Right cardiac atrium (tissue), 5 donors: ENCODE measurements around the gene KLK4. TPM values are rescaled to one million over a fixed set of nuclear protein-coding genes. Genes with fewer than 3 reads are reported as not detected.

Source experiments
- ATAC-seq, 2 donors: fragments of 200-7000 bp; cut with Tn5 transposase; one replicate each; pipeline versions ENCODE4 v1.8.0 to v1.9.1; 2020; ENCODE audit warnings: moderate library complexity in 2 of 2, mild to moderate bottlenecking in 1 of 2
- DNase-seq, 3 donors: peaks; one replicate each; pipeline ENCODE4 v3.0.0-alpha.2; 2020
- H3K27ac ChIP-seq: one replicate; pipeline ENCODE4 v1.5.1; 2013; ENCODE audit warnings: mild to moderate bottlenecking, low read length, control low read depth, moderate library complexity
- H3K27me3 ChIP-seq: one replicate; pipeline ENCODE4 v1.6.1; 2013; ENCODE audit not compliant: control insufficient read depth, insufficient read depth
- H3K4me1 ChIP-seq: one replicate; pipeline ENCODE4 v1.6.1; 2013; ENCODE audit warnings: low read length; ENCODE audit not compliant: control insufficient read depth, insufficient read depth
- H3K4me3 ChIP-seq: one replicate; pipeline ENCODE4 v1.5.1; 2013; ENCODE audit warnings: low read length, control low read depth
- H3K9me3 ChIP-seq: one replicate; pipeline ENCODE4 v1.6.1; 2013; ENCODE audit warnings: low read length; ENCODE audit not compliant: control insufficient read depth
- WGBS: extraction: QIAGEN DNeasy Blood & Tissue Kit; methylation state at CpG from one replicate; pipeline ENCODE4 v1.1.7; 2013; 5-methylcytosine and 5-hydroxymethylcytosine counted together
- intact Hi-C, 4 donors: fragments of 100-400 bp; cut with DNase I; formaldehyde crosslinking; loops; one replicate each; pipeline versions ENCODE4 v1.11.0 to v1.14.0; 2022 to 2023
- polyA plus RNA-seq: library from polyadenylated mRNA; stranded (reverse); fragments of 200-250 nt; gene quantifications from one replicate; pipeline ENCODE4 v1.2.3, GENCODE V29; 2013
- total RNA-seq, 4 donors: library from RNA; stranded (reverse); fragmentation: NEBNext Ultra II Directional; extraction: Animal tissue kit (Norgen Biotek cat#: 25700); gene quantifications; one replicate each; pipeline ENCODE4 v1.2.1, GENCODE V29; 2021
- donor health status: healthy with polysubstance abuse.
- donor health status: DM: no; HTN: yes; CAD: no.
- donor health status: DM: no; HTN: no; CAD: no.
- donor health status: DM: no; HTN: yes; CAD: no; lungs with severe emphysema.
- donor health status: DM: yes; HTN: yes; CAD: no.

Gene KLK4
- total and polyA plus RNA-seq, 5 donors = not detected

DNA sequence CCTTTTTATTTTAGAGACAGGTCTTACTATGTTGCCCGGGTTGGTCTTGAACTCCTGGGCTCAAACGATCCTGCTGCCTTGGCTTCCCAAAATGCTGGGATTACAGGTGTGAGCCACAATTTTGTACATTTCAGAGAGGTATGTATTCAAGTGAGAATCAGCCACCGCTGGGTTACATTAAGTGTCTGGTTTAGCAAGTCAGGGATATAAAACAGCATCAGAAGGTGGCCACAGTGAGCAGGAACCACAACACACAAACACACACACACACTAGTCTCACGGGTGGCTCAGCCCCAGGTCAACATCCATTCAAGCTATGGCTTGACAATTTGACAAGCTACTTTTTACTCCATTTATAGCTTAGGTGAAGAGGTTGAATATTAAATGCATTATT lies 21.5 kb upstream of the KLK4 start:
- Histone ChIP-seq H3K4me3 (no peak overlapping the region), H3K27ac (no peak overlapping the region), H3K9me3 (no peaks in the 10 kb centered on the region), H3K27me3 (no peaks in the 10 kb centered on the region), H3K4me1 (no peaks in the 10 kb centered on the region)
- intact Hi-C loops = loop anchor here in 2 of 4 donors (10.0 kb wide), 1 partner anchor 162 kb away; no protein-coding TSS in a partner anchor
- ATAC-seq (no peak), DNase-seq (no peak)
- 68% methylated on average over 4 of the region's 4 CpGs for WGBS

GRCh38 chr19:50932018-50932689 lies 21.0 kb upstream of the KLK4 start:
- H3K4me3 ChIP-seq = no peak overlapping the region
- ATAC-seq (no peak), DNase-seq (no peak)
- 83% methylated on average over 11 of the region's 11 CpGs for WGBS
- H3K27ac ChIP-seq = no peak overlapping the region
- no peaks in the 10 kb centered on the region for H3K4me1 ChIP-seq
- H3K9me3 ChIP-seq = no peaks in the 10 kb centered on the region
- intact Hi-C loops = loop anchor here in 2 of 4 donors (10.0 kb wide), 1 partner anchor 163 kb away; no protein-coding TSS in a partner anchor
- no peaks in the 10 kb centered on the region for H3K27me3 ChIP-seq

- Histone ChIP-seq H3K27me3 (no peaks in the 10 kb centered on the region), H3K27ac (no peak overlapping the region), H3K9me3 (no peaks in the 10 kb centered on the region), H3K4me3 (no peak overlapping the region), H3K4me1 (no peaks in the 10 kb centered on the region)
- ATAC-seq = no peak
- DNase-seq = no peak
- intact Hi-C loops = loop anchor here in 2 of 4 donors (10.0 kb wide), 1 partner anchor 164 kb away; no protein-coding TSS in a partner anchor
Observed at GRCh38 chr19:50931023-50931422, 19.8 kb upstream of the KLK4 start.

DNA sequence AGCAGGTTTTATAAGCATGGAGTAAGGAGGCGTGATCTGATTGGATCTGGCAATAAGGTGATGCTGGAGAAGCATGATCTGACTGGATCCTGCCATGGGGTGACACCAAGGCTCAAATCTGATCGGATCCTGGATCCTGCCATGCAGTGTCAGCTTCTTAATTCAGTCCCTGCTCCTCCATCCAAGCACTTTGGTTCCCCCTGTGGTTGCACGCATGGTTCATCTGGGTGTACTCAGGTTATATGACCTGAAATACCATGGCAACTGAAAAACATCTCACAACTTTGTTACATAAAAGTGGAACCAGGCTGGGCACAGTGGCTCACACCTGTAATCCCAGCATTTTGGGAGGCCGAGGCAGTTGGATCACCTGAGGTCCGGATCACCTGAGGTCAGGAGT lies 17.6 kb upstream of the KLK4 start:
- Histone ChIP-seq H3K27ac (no peak overlapping the region), H3K4me1 (no peaks in the 10 kb centered on the region), H3K4me3 (no peak overlapping the region), H3K9me3 (no peaks in the 10 kb centered on the region), H3K27me3 (no peaks in the 10 kb centered on the region)
- intact Hi-C loops = loop anchor here in 1 of 4 donors (10.0 kb wide), 1 partner anchor 166 kb away; no protein-coding TSS in a partner anchor
- no peak for ATAC-seq
- WGBS = 80% methylated on average over 5 of the region's 5 CpGs
- no peak for DNase-seq

DNA sequence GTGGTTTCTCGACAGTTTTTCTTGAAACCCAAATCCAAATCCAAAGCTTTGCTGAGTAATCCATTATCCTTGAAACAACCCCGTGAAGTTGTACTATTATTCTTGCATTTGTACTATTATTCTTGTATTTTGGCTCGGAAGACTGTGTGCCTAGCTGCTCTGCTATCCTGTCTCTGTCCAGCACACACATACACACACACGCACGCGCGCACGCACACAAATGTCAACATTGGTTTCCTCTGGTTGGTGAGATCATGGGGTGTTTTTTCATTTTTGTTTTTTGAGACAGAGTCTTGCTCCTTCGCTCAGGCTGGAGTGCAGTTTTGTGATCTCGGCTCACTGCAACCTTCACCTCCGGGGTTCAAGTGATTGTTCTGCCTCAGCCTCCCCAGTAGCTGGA lies 14.9 kb upstream of the KLK4 start:
- 75% methylated on average over 11 of the region's 11 CpGs for WGBS

GRCh38 chr19:50925734-50926133 lies 14.5 kb upstream of the KLK4 start:
- ATAC-seq = no peak

More for the DNA sequence above, 14.9 kb upstream of the KLK4 start:
- intact Hi-C loops = loop anchor here in 1 of 4 donors (10.0 kb wide), 1 partner anchor 169 kb away; no protein-coding TSS in a partner anchor
- Histone ChIP-seq H3K9me3 (no peaks in the 10 kb centered on the region), H3K27me3 (no peaks in the 10 kb centered on the region), H3K27ac (no peak overlapping the region), H3K4me1 (no peaks in the 10 kb centered on the region), H3K4me3 (no peak overlapping the region)
- ATAC-seq (no peak), DNase-seq (no peak)

DNA sequence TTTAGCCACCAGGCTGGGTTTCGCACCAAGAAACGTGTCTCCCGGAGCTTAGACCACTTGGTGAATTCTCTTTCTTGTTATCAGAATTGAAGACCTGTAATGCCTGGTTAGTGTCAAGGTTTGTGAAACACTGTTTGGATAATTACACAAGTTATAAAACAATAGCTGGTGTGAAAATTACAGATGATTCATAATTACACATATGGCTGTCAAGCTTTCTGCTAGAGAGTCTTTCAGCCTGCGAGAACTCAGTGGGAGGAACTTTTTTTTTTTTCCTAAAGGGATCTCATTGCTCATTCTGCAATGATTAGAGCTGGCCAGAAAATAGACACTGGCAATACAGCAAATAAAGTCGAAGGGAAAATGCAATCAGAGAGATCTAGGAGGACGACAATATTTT lies 13.4 kb upstream of the KLK4 start:
- WGBS = 56% methylated on average over 6 of the region's 6 CpGs
- no peak overlapping the region for H3K27ac ChIP-seq
- no peak for DNase-seq
- no peak for ATAC-seq
- H3K27me3 ChIP-seq = peaks cover 2% of the 10 kb centered on the region
- no peak overlapping the region for H3K4me3 ChIP-seq
- intact Hi-C loops = loop anchor here in 1 of 4 donors (10.0 kb wide), 1 partner anchor 170 kb away; no protein-coding TSS in a partner anchor
- H3K4me1 ChIP-seq = no peaks in the 10 kb centered on the region
- no peaks in the 10 kb centered on the region for H3K9me3 ChIP-seq

More at GRCh38 chr19:50925734-50926133, 14.5 kb upstream of the KLK4 start:
- intact Hi-C loops = loop anchor here in 1 of 4 donors (10.0 kb wide), 1 partner anchor 169 kb away; no protein-coding TSS in a partner anchor
- no peak for DNase-seq
- Histone ChIP-seq H3K4me1 (no peaks in the 10 kb centered on the region), H3K9me3 (no peaks in the 10 kb centered on the region), H3K4me3 (no peak overlapping the region), H3K27ac (no peak overlapping the region), H3K27me3 (no peaks in the 10 kb centered on the region)
- WGBS = 83% methylated on average over 2 of the region's 2 CpGs

GRCh38 chr19:50922317-50922853 lies 11.2 kb upstream of the KLK4 start:
- no peak overlapping the region for H3K27ac ChIP-seq
- H3K4me1 ChIP-seq = no peaks in the 10 kb centered on the region
- 33% methylated on average over 21 of the region's 21 CpGs for WGBS
- H3K27me3 ChIP-seq = peaks cover 5% of the 10 kb centered on the region
- DNase-seq (peak; percentile 62 to 77 (median 76)), ATAC-seq (peak; percentile 81 to 92)
- intact Hi-C loops = loop anchor here in 1 of 4 donors (10.0 kb wide), 1 partner anchor 172 kb away; no protein-coding TSS in a partner anchor
- no peak overlapping the region for H3K4me3 ChIP-seq
- H3K9me3 ChIP-seq = no peaks in the 10 kb centered on the region

DNA sequence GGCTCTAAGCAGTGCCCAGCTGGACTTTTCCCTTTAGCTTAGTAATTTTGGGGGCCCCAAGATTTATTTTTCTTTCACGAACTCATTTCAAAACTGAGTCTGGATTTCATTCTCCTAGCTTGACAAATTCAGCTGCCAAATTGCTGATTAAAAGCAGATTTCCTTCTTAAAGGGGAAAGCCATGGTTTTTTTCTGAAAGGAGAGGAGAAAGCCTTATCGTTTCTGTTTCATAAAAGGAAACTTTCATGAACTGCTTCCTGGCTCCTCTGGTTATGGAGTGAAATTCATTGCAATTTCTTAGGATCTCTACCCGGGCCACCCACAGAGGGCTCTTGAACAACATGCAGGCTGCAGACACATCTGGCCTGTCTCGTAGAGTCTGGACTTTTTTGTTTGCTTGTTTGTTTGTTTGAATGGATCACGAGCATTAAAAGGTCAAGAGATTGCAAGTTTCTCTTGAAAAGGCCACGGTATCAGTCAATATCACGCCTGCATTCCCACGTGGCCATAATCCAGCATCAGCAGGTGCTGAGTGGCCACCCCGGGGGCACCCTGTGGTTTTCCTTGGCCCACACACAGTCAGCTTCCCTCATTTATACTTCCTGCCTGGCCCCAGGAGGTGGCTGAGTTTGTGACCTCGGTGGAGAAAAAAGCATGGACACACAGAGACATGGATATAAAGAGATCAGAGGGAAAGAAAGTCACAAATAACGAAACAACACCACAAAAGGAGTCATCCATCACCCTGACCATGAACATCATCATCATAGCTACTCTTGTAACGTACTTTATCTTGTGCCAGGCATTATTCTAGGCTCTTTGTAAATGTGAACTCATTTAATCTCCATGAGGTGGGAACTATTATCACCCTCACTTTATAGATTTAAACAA lies 10.5 kb upstream of the KLK4 start:
- DNase-seq (no peak), ATAC-seq (no peak)
- peaks cover 5% of the 10 kb centered on the region for H3K27me3 ChIP-seq
- no peaks in the 10 kb centered on the region for H3K9me3 ChIP-seq
- no peak overlapping the region for H3K27ac ChIP-seq
- H3K4me3 ChIP-seq = no peak overlapping the region
- no peaks in the 10 kb centered on the region for H3K4me1 ChIP-seq
- WGBS = 5% methylated on average over 12 of the region's 12 CpGs
- intact Hi-C loops = loop anchor here in 1 of 4 donors (10.0 kb wide), 1 partner anchor 173 kb away; no protein-coding TSS in a partner anchor

- DNase-seq (no peak), ATAC-seq (no peak)
- no peak overlapping the region for H3K4me3 ChIP-seq
- H3K27ac ChIP-seq = no peak overlapping the region
- no peaks in the 10 kb centered on the region for H3K4me1 ChIP-seq
- intact Hi-C loops = no loop called here
- WGBS = 64% methylated on average over 2 of the region's 2 CpGs
- peaks cover 5% of the 10 kb centered on the region for H3K27me3 ChIP-seq
- H3K9me3 ChIP-seq = no peaks in the 10 kb centered on the region
Observed at GRCh38 chr19:50916069-50916468, 4.9 kb upstream of the KLK4 start.
